Measurements from ENCODE around the gene SRI. TPM values are rescaled to one million over a fixed set of nuclear protein-coding genes. Genes with fewer than 3 reads are reported as not detected.

The SRI gene
- total RNA-seq, 1 donor = 40.0 TPM

GRCh38 chr7:88214456-88214855 lies 5.4 kb downstream of the SRI start:
- no peaks in the 10 kb centered on the region for H3K9me3 ChIP-seq (ENCODE audit: low read depth, low read length)
- peaks cover 20% of the 10 kb centered on the region for H3K4me1 ChIP-seq (ENCODE audit: insufficient read depth, low read length)
- no peak overlapping the region for H3K4me3 ChIP-seq (ENCODE audit: low read length)
- H3K27me3 ChIP-seq (ENCODE audit: insufficient read depth, low read length) = no peaks in the 10 kb centered on the region

GRCh38 chr7:88212918-88213317 lies 6.9 kb downstream of the SRI start:
- H3K27me3 ChIP-seq (ENCODE audit: insufficient read depth, low read length) = no peaks in the 10 kb centered on the region
- peaks cover 7% of the 10 kb centered on the region for H3K4me1 ChIP-seq (ENCODE audit: insufficient read depth, low read length)
- no peak overlapping the region for H3K4me3 ChIP-seq (ENCODE audit: low read length)
- H3K9me3 ChIP-seq (ENCODE audit: low read depth, low read length) = no peaks in the 10 kb centered on the region

- Histone ChIP-seq H3K27me3 (ENCODE audit: insufficient read depth, low read length) (no peaks in the 10 kb centered on the region), H3K4me3 (ENCODE audit: low read length) (no peak overlapping the region), H3K4me1 (ENCODE audit: insufficient read depth, low read length) (no peaks in the 10 kb centered on the region), H3K9me3 (ENCODE audit: low read depth, low read length) (no peaks in the 10 kb centered on the region)
These were observed 11.3 kb downstream of the SRI start for GRCh38 chr7:88208521-88208920.

GRCh38 chr7:88206254-88206653 lies 13.6 kb downstream of the SRI start:
- Histone ChIP-seq H3K4me1 (ENCODE audit: insufficient read depth, low read length) (no peaks in the 10 kb centered on the region), H3K9me3 (ENCODE audit: low read depth, low read length) (no peaks in the 10 kb centered on the region), H3K27me3 (ENCODE audit: insufficient read depth, low read length) (no peaks in the 10 kb centered on the region), H3K4me3 (ENCODE audit: low read length) (no peak overlapping the region)

GRCh38 chr7:88205179-88205578 lies 14.7 kb downstream of the SRI start:
- Histone ChIP-seq H3K9me3 (ENCODE audit: low read depth, low read length) (no peaks in the 10 kb centered on the region), H3K4me3 (ENCODE audit: low read length) (no peak overlapping the region), H3K27me3 (ENCODE audit: insufficient read depth, low read length) (no peaks in the 10 kb centered on the region), H3K4me1 (ENCODE audit: insufficient read depth, low read length) (no peaks in the 10 kb centered on the region)

GRCh38 chr7:88204525-88205110 lies 15.2 kb downstream of the SRI start:
- no peak overlapping the region for H3K4me3 ChIP-seq (ENCODE audit: low read length)
- H3K4me1 ChIP-seq (ENCODE audit: insufficient read depth, low read length) = no peaks in the 10 kb centered on the region
- H3K9me3 ChIP-seq (ENCODE audit: low read depth, low read length) = no peaks in the 10 kb centered on the region
- H3K27me3 ChIP-seq (ENCODE audit: insufficient read depth, low read length) = no peaks in the 10 kb centered on the region

- H3K9me3 ChIP-seq (ENCODE audit: low read depth, low read length) = no peaks in the 10 kb centered on the region
- no peak overlapping the region for H3K4me3 ChIP-seq (ENCODE audit: low read length)
- no peaks in the 10 kb centered on the region for H3K27me3 ChIP-seq (ENCODE audit: insufficient read depth, low read length)
- no peaks in the 10 kb centered on the region for H3K4me1 ChIP-seq (ENCODE audit: insufficient read depth, low read length)
These were observed 16.4 kb downstream of the SRI start for GRCh38 chr7:88203401-88203800.

- H3K4me3 ChIP-seq (ENCODE audit: low read length) = no peak overlapping the region
- no peaks in the 10 kb centered on the region for H3K9me3 ChIP-seq (ENCODE audit: low read depth, low read length)
- H3K27me3 ChIP-seq (ENCODE audit: insufficient read depth, low read length) = no peaks in the 10 kb centered on the region
- no peaks in the 10 kb centered on the region for H3K4me1 ChIP-seq (ENCODE audit: insufficient read depth, low read length)
These were observed 17.0 kb downstream of the SRI start for GRCh38 chr7:88202799-88203198.

- Histone ChIP-seq H3K9me3 (ENCODE audit: low read depth, low read length) (no peaks in the 10 kb centered on the region), H3K4me1 (ENCODE audit: insufficient read depth, low read length) (no peaks in the 10 kb centered on the region), H3K27me3 (ENCODE audit: insufficient read depth, low read length) (no peaks in the 10 kb centered on the region), H3K4me3 (ENCODE audit: low read length) (no peak overlapping the region)
These were observed 17.6 kb downstream of the SRI start for GRCh38 chr7:88202278-88202677.

GRCh38 chr7:88201305-88201704 lies 18.5 kb downstream of the SRI start:
- Histone ChIP-seq H3K4me3 (ENCODE audit: low read length) (no peak overlapping the region), H3K27me3 (ENCODE audit: insufficient read depth, low read length) (no peaks in the 10 kb centered on the region), H3K9me3 (ENCODE audit: low read depth, low read length) (no peaks in the 10 kb centered on the region), H3K4me1 (ENCODE audit: insufficient read depth, low read length) (no peaks in the 10 kb centered on the region)

- H3K4me3 ChIP-seq (ENCODE audit: low read length) = no peak overlapping the region
- H3K9me3 ChIP-seq (ENCODE audit: low read depth, low read length) = no peaks in the 10 kb centered on the region
- H3K27me3 ChIP-seq (ENCODE audit: insufficient read depth, low read length) = no peaks in the 10 kb centered on the region
- H3K4me1 ChIP-seq (ENCODE audit: insufficient read depth, low read length) = no peaks in the 10 kb centered on the region
These were observed 19.0 kb downstream of the SRI start for GRCh38 chr7:88200789-88201188.

- no peak overlapping the region for H3K4me3 ChIP-seq (ENCODE audit: low read length)
- no peaks in the 10 kb centered on the region for H3K27me3 ChIP-seq (ENCODE audit: insufficient read depth, low read length)
These were observed 19.6 kb downstream of the SRI start for GRCh38 chr7:88200261-88200660.

GRCh38 chr7:88191911-88192310 lies 27.9 kb downstream of the SRI start:
- no peaks in the 10 kb centered on the region for H3K4me1 ChIP-seq (ENCODE audit: insufficient read depth, low read length)
- H3K4me3 ChIP-seq (ENCODE audit: low read length) = no peak overlapping the region
- no peaks in the 10 kb centered on the region for H3K9me3 ChIP-seq (ENCODE audit: low read depth, low read length)

More at GRCh38 chr7:88200261-88200660, 19.6 kb downstream of the SRI start:
- Histone ChIP-seq H3K4me1 (ENCODE audit: insufficient read depth, low read length) (no peaks in the 10 kb centered on the region), H3K9me3 (ENCODE audit: low read depth, low read length) (no peaks in the 10 kb centered on the region)

GRCh38 chr7:88185650-88186049 lies 34.2 kb downstream of the SRI start:
- no peaks in the 10 kb centered on the region for H3K4me1 ChIP-seq (ENCODE audit: insufficient read depth, low read length)
- H3K27me3 ChIP-seq (ENCODE audit: insufficient read depth, low read length) = no peaks in the 10 kb centered on the region
- H3K9me3 ChIP-seq (ENCODE audit: low read depth, low read length) = no peaks in the 10 kb centered on the region
- no peak overlapping the region for H3K4me3 ChIP-seq (ENCODE audit: low read length)

More at GRCh38 chr7:88191911-88192310, 27.9 kb downstream of the SRI start:
- H3K27me3 ChIP-seq (ENCODE audit: insufficient read depth, low read length) = no peaks in the 10 kb centered on the region

- Histone ChIP-seq H3K4me3 (ENCODE audit: low read length) (no peak overlapping the region), H3K4me1 (ENCODE audit: insufficient read depth, low read length) (no peaks in the 10 kb centered on the region), H3K27me3 (ENCODE audit: insufficient read depth, low read length) (no peaks in the 10 kb centered on the region), H3K9me3 (ENCODE audit: low read depth, low read length) (no peaks in the 10 kb centered on the region)
These were observed 35.0 kb downstream of the SRI start for GRCh38 chr7:88184848-88185304.

- Histone ChIP-seq H3K4me1 (ENCODE audit: insufficient read depth, low read length) (no peaks in the 10 kb centered on the region), H3K27me3 (ENCODE audit: insufficient read depth, low read length) (no peaks in the 10 kb centered on the region), H3K9me3 (ENCODE audit: low read depth, low read length) (no peaks in the 10 kb centered on the region), H3K4me3 (ENCODE audit: low read length) (no peak overlapping the region)
These were observed 36.8 kb downstream of the SRI start for GRCh38 chr7:88183051-88183450.

Measured in mononuclear cell (primary cell).